ENCODE measurements around the gene GABPB2. TPM values are rescaled to one million over a fixed set of nuclear protein-coding genes. Genes with fewer than 3 reads are reported as not detected.
A peak's percentile ranks its signal among the peaks of the same experiment; 100 is the strongest.

GABPB2 gene
- total RNA-seq, 1 donor from 2014 or later = 14.1 TPM

DNA sequence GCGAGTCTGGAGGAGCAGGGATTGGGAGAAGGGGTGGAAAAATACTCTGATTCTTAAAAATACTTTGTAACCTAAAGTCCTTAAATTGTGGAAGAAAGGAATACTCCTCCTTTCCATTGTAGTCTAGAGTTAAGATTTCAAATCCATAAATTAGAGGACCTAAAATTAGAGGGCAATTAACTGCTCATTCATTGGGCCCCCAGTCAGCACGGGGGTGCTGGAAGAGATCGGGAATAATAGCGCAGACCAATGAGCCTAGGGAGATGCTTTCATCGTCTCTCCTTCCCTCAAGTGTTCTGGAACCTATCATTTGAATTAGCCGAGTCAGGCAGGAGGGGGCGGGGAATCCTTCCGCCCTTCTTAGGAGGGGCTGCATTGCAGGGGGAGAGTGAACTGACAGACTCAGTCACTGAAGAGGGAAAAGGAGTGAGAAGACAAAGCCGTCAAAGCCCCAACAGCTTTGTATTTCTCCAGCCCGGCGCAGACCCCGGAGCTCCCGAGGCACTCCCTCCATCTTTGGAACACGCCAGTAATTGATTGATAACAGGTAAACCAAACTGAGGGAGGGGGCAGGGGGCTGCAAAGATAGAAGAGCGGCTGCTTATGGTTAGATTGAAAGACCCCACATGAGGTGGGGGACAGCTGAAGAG lies 10.4 kb upstream of the GABPB2 start, which contains the start of gene MLLT11:
Gene MLLT11 (plus strand): TSS at position 391 of the 650 bp plus-strand sequence. CDS start 6,828 bp downstream, outside the sequence.
- DNase-seq (ENCODE audit: low read depth) = no peak

DNA sequence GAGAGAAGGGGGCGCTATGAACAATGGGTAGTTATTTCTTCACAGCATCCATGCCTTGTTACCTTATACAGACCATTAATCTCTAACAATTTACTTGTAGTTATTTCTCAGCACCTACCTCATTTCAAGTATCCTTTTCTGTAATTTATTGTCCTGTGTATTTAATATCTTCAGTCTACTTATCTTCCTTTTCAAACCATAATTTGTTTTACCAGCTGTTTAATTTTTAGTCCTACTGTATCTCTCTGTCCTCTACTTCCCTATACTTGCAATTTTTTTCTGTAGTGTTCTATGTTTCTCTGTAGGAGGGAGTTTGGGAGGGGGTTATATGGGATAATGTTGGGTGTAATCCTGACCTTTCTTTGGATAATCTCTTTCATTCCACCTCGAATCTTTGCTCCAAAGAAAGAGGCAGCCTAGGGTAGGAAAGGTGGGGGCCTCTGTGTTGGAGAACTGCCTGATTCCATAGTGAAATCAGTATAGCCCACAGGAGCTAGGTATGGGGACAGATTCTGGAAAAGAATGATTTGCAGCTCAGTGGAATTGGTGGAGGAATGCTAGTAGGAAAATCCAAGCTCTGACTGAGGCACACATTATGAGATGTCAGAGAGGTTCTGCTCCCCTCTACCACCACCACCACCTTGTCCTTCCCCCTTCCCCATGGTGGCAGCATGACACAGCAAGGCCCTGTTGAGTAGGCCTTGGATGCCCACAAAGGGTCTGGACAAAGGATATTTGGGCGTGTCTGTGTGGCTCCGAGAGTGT lies 9.7 kb upstream of the GABPB2 start:
- DNase-seq (ENCODE audit: low read depth) = no peak

DNA sequence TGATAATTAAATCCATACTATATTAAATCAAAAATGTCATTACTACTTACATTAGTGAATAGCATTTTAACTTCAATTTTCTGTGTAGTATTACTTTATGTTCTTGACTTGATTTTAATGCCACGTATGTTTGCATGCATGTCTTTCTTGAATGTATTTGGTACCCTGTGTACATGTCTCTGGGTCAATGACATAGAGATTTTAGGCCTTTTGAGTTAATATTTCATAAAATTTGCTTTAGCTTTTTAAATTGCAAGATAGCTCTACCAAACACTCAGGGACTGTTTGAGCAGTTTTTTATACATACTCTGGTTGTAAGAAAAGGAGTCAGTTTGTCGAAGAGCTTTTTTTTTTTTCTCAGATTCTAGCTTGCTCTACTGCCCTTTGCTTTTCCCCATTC lies 8.9 kb upstream of the GABPB2 start:
- DNase-seq (ENCODE audit: low read depth) = no peak

DNA sequence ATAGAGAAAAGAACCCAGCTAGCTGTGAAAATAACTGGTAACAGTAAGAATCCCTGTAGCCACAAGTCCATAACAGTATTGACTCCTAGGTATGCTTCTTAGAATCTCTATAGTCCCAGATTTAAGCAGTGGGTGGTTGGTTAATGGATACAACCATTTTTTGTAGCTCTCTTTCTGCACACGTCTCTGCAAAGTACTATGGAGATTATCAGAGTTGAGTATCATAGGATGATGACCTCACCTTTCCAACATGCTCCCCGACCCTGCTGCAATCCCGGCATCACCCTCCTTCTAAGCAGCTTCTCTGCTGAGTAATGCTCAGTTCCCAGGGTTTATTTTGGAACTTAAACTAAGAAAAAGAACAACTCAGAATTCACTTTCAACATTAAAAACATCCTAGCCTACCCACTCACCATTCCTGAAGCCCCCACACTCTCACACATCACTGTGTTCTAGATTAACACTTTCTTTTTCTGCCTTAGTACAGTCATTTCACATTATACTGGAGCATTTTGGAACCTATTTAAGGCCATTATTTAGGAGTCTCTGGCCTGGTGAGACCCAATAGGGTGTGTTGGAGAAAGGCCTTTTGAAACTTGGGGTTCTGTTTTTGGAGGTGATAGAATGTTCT lies 7.7 kb upstream of the GABPB2 start:
- peak; percentile 38 for DNase-seq (ENCODE audit: low read depth)

DNA sequence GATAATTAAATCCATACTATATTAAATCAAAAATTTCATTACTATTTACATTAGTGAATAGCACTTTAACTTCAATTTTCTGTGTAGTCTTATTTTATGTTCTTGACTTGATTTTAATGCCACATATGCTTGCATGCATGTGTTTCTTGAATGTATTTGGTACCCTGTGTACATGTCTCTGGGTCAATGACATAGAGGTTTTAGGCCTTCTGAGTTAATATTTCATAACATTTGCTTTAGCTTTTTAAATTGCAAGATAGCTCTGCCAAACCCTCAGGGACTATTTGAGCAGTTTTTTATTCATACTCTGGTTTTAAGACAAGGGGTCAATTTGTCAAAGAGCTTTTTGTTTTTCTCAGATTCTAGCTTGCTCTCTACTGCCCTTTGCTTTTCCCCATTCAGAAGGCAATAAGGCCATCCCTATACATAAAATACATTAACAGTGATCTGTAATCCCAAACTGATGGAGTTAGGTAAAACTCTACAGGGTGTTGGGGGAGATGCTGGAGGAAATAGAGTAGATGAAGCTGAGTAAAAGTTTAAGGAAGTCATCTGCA lies 5.4 kb upstream of the GABPB2 start:
- no peak for DNase-seq (ENCODE audit: low read depth)

DNA sequence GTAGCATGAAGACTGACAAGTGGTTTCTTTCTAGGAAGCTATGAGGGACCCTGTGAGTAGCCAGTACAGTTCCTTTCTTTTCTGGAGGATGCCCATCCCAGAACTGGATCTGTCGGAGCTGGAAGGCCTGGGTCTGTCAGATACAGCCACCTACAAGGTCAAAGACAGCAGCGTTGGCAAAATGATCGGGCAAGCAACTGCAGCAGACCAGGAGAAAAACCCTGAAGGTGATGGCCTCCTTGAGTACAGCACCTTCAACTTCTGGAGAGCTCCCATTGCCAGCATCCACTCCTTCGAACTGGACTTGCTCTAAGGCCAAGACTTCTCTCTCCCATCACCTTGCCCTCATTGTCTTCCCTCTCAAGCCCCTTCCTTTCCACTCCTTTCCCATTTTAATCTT lies 3.4 kb upstream of the GABPB2 start:
- DNase-seq (ENCODE audit: low read depth) = no peak

DNA sequence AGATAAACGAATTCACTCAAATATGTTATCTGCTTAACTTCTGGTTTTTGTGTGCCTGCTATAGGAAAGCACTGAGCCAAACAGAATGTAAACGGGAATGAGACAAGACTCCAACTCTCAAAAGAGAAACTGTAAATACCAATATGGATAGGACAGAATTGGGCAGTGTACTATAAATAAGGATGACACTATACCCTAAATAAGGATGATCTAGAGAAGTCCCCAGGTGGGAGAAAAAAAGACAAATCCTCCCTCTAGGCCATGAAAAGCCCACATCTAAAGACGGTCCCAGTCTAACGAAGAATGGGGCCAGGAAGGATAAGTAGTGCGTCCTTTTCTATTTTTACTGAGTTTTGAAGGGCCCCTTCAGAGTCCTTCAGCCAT lies 1.5 kb upstream of the GABPB2 start:
- DNase-seq (ENCODE audit: low read depth) = no peak

DNA sequence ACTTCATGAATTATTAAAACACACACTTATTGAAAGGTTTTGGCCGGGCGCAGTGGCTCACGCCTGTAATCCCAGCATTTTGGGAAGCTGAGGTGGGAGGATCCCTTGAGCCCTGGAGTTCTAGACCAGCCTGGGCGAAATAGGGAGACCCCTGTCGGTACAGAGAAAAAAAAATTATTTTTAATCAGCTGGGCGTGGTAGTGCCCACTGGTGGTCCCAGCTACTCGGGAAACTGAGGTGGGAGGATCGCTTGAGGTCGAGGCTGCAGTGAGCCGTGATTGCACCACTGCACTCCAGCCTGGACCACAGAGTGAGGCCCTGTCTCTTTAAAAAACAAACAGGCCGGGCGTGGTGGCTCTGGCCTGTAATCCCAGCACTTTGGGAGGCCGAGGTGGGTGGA lies 1.7 kb downstream of the GABPB2 start:
- no peak for DNase-seq (ENCODE audit: low read depth)

DNA sequence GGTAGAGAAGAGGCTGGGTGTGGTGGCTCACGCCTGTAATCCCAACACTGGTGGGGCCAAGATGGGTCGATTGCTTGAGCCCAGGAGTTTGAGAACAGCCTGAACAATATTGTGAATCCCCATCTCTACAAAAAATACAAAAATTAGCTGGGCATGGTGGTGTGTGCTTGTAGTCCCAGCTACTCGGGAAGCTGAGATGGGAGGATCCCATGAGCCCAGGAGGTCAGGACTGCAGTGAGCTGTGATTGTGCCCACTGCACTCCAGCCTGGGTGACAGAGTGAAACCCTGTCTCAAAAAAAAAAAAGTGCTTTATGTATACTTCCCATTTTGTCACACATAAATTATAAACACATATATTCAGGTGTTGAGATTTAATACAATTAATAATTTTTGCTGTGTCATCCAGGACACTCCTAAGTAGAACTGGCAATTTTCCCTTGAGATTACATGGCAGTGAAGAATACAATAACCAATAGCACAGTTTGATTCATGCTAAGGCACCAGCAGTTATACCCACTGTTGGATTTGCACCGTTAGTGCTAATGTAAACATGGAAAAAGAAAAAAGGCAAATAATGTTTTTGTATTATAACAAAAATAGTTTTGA lies 15.5 kb downstream of the GABPB2 start:
- DNase-seq (ENCODE audit: low read depth) = no peak

DNA sequence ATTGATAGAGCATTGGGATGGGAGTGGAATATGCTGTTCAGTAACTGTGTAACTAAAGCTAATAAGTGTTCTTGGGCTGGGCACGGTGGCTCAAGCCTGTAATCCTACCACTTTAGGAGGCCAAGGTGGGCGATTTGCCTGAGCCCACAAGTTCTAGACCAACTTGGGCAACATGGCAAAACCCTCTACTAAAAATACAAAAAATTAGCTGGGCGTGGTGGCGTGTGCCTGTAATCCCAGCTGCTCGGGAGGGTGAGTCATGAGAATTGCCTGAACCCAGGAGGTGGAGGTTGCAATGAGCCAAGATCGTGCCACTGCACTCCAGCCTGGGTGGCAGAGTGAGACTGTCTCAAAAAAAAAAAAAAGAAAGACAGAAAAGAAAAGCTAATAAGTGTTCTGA lies 26.9 kb downstream of the GABPB2 start:
- DNase-seq (ENCODE audit: low read depth) = peak; percentile 4

DNA sequence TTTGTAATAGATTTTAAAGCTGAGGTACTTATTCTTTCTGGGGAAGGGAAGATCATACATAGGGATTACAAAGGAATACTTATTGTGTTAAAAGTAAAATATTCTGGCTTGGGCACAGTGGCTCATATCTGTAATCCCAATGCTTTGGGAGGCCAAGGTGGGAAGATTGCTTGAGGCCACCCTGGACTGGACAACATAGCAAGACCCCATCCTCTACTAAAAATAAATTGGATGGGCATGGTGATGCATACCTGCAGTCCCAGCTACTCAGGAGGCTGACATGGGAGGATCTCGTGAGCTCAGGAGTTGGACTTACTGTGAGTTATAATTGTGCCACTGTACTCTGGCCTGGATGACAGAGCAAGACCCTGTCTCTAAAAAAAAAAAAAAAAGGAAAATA lies 27.6 kb downstream of the GABPB2 start:
- DNase-seq (ENCODE audit: low read depth) = no peak

DNA sequence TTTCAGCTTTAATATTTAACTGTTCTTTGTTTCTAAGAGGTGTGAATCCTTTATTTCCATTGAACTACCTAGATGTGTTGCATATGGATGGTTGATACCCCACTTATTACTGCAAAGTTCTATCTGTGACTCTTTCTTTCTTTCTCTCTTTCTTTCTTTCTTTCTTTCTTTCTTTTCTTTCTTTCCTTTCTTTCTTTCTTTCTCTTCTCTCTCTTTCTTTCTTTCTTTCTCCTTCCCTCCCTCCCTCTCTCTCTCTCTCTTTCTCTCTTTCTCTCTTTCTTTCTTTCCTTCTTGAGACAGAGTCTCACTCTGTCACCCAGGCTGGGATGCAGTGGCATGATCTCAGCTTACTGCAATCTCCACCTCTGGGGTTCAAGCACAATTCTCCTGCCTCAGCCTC lies 34.1 kb downstream of the GABPB2 start:
- DNase-seq (ENCODE audit: low read depth) = no peak

DNA sequence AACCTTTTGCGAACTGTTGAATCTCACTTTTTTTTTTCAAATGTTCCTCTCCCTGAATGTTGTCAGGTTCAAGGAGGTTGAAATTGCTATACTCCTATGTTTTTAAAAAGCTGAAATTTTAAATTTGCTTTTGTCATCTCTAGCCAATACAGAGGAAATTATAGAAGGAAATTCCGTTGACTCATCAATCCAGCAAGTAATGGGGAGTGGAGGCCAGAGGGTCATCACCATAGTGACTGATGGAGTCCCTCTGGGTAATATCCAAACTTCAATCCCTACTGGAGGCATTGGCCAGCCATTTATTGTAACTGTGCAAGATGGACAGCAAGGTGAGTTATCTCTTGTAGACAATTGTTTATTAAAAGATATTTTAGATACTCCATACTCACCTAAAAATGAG lies 36.3 kb downstream of the GABPB2 start:
- DNase-seq (ENCODE audit: low read depth) = peak; percentile 36

DNA sequence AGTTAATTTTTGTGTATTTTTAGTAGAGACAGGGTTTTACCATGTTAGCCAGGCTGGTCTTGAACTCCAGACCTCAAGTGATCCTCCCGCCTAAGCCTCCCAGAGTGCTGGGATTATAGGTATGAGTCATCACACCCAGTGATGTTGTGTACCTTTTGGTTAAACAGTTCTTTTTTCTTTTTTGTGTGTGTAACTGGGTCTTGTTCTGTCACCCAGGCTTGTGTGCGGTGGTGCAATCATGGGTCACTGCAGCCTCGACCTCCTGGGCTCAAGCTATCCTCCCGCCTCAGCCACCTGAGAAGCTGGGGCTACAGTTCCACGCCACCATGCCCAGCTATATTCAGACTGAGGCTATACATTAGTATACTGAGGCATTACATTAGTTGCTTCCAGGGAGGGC lies 37.8 kb downstream of the GABPB2 start:
- peak; percentile 8 for DNase-seq (ENCODE audit: low read depth)

DNA sequence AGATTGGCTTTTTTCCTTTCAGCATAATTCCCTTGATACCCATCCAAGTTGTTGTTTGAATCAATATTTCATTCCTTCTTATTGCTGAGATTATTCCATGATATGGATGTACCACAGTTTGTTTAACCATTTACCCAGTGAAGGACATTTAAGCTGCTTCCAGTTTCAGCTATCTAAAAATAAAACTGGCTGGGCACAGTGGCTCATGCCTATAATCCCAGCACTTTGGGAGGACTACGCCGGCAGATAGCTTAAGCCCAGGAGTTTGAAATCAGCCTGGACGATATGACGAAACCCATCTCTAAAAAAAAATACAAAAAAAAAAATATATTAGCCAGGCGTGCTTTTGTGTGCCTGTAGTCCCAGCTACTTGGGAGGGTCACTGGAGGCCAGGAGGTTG lies 43.3 kb downstream of the GABPB2 start:
- DNase-seq (ENCODE audit: low read depth) = no peak

DNA sequence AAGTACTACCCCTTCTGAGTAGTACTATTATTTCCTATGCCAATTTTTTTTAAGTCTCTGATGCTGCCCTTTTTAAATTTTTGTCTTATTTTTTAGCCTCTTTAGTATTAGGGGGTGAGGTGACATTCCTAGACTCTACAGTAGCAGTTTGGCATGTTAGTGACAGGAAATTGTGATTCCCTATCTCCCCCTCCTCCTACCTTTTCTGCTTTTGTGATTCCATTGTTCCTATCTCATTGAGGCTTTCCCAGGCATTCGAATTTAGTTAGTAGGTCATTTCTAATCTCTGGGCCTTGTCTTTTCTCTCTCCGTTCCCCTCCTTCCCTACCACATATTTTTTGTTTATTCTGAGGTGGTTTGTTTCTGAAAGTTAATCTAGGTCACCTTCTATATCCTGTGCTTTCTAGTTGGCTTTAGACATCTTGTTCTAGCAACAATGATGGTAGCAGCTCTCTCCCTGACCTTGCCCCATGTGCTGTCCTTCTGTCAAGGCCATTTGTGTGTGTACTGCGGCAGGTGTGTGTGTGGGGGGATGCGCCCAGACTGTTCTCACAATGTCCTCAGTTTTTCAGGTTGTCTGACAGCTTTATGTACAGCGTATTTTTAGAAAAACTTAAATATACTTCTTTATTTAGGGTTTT lies 54.3 kb downstream of the GABPB2 start:
- DNase-seq (ENCODE audit: low read depth) = no peak

DNA sequence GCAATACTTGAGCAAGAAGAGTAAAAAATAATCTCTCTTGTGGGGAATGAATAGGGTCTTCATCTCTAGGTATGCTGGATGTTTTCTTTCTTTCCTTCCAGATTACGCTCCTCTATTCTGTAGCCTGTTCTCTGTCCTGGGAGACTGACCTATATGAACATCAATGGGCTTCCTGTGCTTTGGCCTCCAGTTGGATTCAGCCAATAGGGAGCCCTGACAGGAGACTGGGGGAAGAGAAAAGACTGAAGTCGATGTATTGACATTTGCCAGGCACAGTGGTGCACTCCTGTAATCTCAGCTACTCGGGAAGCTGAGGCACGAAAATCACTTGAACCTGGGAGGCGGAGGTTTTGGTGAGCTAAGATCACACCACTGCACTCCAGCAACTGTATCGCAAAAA lies 58.2 kb downstream of the GABPB2 start:
- no peak for DNase-seq (ENCODE audit: low read depth)

DNA sequence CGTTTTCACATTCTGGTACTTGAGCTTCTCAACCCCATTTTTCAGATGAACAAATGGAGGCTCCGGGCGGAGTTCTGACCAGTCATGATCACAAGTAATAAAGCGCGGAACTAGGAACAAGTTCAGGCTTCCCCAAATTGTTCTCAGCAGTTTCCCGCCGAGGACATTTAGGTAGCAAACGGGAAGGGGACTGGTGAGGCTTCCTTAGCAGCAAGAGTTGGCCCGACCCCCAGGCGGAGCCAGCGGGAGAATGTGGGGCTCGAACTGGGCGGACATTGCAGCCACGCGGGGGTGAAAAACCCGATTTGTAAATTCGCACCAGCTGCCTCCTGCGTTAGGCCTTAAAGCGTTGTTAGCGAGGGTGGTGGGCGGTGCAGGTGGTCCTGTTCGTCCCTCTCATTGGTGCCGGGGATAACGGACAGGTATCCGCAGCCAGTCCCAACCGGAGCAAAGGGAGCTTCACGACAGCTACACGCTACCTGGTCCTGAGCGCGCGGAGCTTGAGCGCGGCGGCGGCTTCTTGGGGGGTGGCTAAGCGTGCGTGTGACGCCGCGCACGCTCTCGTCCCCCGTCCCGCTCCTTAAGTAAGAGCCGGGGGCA lies 60.5 kb downstream of the GABPB2 start:
- peak; percentile 86 for DNase-seq (ENCODE audit: low read depth)

DNA sequence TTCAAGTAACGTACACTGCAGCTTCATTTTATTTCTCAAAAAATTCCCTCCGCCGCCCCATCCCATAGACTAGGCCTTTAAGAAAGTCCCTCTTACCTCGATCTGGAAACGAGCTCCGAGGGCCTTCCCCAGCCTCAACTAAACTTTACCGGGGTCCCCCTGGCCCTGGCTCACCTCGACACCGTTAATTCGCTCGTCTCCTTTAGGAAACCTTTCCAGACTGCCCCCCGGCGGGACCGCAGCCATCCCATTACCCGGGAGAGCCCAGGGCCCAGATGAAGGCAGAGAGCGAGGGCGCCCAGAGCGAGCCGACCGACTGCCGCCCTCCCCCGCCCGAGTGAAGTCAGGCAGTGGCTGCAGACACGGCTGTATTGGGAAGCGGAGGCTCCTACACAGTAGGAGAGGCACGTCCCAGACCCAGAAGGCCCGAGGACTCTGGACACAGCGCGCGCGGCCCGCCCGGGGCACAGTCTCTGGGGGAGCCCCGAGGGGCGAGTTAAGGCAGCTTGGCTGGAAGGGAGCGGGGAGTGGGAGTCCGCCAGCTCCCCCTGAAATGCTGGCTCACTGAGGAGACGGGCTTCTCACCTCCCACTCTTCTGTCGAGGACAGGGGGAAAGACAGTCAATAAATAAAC lies 61.3 kb downstream of the GABPB2 start:
- DNase-seq (ENCODE audit: low read depth) = no peak

DNA sequence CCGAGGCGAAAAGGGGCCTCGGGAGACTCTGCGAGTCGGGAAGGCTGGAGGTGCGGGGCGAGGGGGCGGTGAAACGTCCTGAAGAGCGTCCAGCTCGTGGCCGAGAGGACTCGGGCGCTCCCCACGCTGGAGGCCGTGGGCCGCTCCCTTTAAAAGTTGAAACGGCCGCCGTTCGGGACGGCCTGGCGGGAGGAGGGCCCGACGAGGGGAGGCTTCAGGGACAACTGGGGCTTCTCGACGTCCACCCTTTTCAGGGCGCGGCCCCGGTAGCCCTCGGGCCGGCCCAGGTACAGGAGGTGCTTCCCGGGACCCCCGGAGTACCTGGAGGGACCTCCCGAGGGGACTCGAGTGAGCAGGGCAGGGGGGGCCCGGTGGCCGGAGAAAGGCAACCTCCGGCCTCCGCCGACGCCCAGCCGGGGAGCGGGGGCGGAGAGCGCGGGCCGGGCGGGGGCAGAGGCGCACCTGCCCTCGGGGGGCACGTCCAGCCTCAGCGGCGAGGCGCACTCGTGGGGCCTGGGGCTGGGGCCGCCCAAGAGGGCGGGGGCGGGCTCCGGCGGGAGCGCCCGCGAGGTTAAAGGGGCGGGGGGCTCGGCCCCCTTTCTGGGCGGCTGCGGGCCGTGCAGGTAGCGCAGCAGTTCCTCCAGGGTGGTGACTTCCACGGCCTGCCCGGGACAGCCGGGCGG lies 61.9 kb downstream of the GABPB2 start:
- no peak for DNase-seq (ENCODE audit: low read depth)
